SK-N-SH treated with all-trans-retinoic acid at 6 μM for 48 hours (cell line): ENCODE measurements around the gene OR4D10.

Experiments used
- OSR1 ChIP-seq: fragments of 250-450 bp; sonication (Bioruptor Pico); IDR thresholded peaks from 2 replicates; pipeline ENCODE4 v1.8.0; 2022; ENCODE audit warnings: moderate library complexity, mild to moderate bottlenecking, inconsistent platforms
- ZNF70 ChIP-seq: fragments of 450-650 bp; formaldehyde crosslinking; IDR thresholded peaks from 2 replicates; pipeline ENCODE4 v1.5.0; 2020; ENCODE audit warnings: mild to moderate bottlenecking, moderate library complexity

DNA sequence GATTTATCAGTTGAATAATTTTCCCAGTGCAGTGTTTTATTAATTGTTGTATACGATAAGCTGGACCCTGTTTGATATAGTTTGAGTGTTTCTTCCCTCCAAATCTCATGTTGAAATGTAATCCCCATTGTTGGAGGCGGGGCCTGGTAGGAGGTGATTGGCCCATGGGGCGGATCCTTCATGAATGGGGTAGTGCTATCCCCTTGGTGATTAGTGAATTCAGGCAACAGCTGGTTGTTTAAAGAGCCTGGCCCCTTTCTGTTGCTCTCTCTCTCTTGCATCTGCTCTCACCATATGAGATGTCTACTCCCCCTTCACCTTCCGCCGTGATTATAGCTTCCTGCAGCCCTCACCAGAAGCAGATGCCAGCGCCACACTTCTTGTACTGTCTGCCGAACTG lies 35.3 kb upstream of the OR4D10 start:
- no peak for TF ChIP-seq ZNF70 (CRISPR knock-in tag)
- no peak for TF ChIP-seq OSR1 (CRISPR knock-in tag)
